Measurements from ENCODE around the gene MCM5.

DNA sequence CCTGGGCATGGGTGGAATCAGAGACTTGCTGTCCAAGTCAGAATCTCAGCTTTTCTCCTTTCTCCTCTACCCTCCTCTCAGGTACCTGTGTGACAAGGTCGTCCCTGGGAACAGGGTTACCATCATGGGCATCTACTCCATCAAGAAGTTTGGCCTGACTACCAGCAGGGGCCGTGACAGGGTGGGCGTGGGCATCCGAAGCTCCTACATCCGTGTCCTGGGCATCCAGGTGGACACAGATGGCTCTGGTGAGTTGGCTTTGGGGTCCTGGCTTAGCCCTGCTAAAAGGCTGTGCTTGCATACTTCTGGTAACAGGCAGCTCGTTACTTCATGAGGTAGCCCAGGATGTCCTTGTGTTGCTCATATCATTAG is 10.7 kb downstream of the MCM5 start:
- TF ChIP-seq EZH2 (IDR thresholded peaks at IDR 0.05) (no peak), POLR2AphosphoS5 (IDR thresholded peaks at IDR 0.05; ENCODE audit: borderline replicate concordance, low read depth, low read length) (no peak), FOXP2 (optimal IDR thresholded peaks at IDR 0.05; ENCODE audit: control extremely low read depth, extremely low read length, insufficient read depth) (no peak)
